Measurements from ENCODE around the gene GTF3C6.
"Not testable (repeated sequence)": the region's sequence is repeated elsewhere in the genome, so short reads cannot be mapped to it uniquely, and the experiment has no call there.

The GTF3C6 gene

DNA sequence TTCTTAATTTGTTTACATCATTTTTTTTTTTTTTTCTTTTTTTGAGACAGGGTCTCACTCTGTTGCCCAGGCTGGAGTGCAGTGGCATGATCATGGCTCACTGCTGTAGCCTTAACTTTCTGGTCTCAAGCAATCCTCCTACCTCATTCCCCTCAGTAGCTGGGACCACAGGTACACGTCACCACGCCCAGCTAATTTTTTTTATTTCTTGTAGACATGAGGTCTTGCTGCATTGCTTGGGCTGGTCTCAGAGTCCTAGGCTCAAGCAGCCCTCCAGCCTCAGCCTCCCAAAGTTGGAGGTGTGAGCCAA, 53.6 kb downstream of the GTF3C6 start:
- H3K9me3 ChIP-seq (ENCODE audit: low read length): no peaks in the 10 kb centered on the region
- H3K36me3 ChIP-seq (ENCODE audit: insufficient read depth, low read length): peaks cover 84% of the 10 kb centered on the region
- H3K27me3 ChIP-seq (ENCODE audit: insufficient read depth, low read length): no peaks in the 10 kb centered on the region
- H3F3A ChIP-seq (ENCODE audit: insufficient read depth, low read length): no peaks in the 10 kb centered on the region
- no peak overlapping the region for H3K4me3 ChIP-seq (ENCODE audit: low read depth, low read length, poor library complexity, severe bottlenecking)
- no peak overlapping the region for H3K4me2 ChIP-seq (ENCODE audit: low read length)
- H3K4me1 ChIP-seq (ENCODE audit: insufficient read depth, low read length, severe bottlenecking): no peaks in the 10 kb centered on the region
- H2AFZ ChIP-seq (ENCODE audit: low read length): no peak overlapping the region
- no peaks in the 10 kb centered on the region for H3K9me2 ChIP-seq (ENCODE audit: low read depth, low read length)
- H4K20me1 ChIP-seq (ENCODE audit: insufficient read depth, low read length): no peaks in the 10 kb centered on the region
- H3K79me2 ChIP-seq (ENCODE audit: insufficient read depth, low read length): no peaks in the 10 kb centered on the region
- H3K9ac ChIP-seq (ENCODE audit: low read length): no peak overlapping the region
- H3K27ac ChIP-seq (ENCODE audit: low read depth, low read length, poor library complexity, severe bottlenecking): no peak overlapping the region
- TF ChIP-seq EZH2 (IDR thresholded peaks at IDR 0.05; ENCODE audit: borderline replicate concordance, low read length) (no peak), CTCF (IDR thresholded peaks at IDR 0.05; ENCODE audit: low read length) (no peak)

GRCh38 chr6:111012520-111012919, 54.0 kb downstream of the GTF3C6 start:
- not testable (repeated sequence) for H3K27me3 ChIP-seq (ENCODE audit: insufficient read depth, low read length); H3K4me3 ChIP-seq (ENCODE audit: low read depth, low read length, poor library complexity, severe bottlenecking); H4K20me1 ChIP-seq (ENCODE audit: insufficient read depth, low read length)

DNA sequence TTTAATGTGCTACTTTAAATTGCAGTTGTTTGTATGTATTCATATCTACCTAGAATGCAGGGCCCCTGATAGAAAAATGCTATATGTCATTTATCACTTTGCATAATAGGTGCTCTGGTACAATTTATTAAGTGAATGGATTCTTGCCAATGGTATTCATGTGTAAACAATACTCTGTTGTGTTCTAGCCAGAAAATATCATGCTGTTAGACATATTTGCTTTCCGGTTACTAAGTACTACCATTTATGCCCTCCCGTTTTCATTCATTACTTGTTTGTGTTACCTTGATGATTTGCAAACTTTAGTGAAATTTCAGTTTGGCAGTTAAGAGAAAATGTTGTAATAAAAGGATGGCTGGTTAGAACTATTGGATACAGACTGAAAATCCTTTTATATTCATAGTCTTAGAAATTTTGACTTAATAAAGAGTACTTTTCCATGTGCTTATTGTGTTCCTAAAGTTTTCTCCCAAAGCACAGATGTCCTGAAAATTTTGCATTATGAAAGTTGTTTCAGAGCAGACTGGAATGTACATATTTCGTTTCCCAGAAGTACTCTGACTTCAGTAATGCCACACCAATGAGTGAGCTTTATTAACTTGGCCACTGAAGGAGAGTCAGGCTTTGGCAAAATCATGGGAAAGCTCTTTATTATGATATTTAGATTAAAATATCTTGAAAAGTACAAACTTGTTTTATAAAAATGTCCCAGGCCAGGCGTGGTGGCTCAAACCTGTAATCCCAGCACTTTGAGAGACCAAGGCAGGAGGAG, 54.8 kb downstream of the GTF3C6 start:
- Histone ChIP-seq H3K9me2 (ENCODE audit: low read depth, low read length) (no peaks in the 10 kb centered on the region), H3K27ac (ENCODE audit: low read depth, low read length, poor library complexity, severe bottlenecking) (no peak overlapping the region), H3K36me3 (ENCODE audit: insufficient read depth, low read length) (peaks cover 82% of the 10 kb centered on the region)

More at GRCh38 chr6:111012520-111012919, 54.0 kb downstream of the GTF3C6 start:
- not testable (repeated sequence) for H3K79me2 ChIP-seq (ENCODE audit: insufficient read depth, low read length); H3F3A ChIP-seq (ENCODE audit: insufficient read depth, low read length); H3K9ac ChIP-seq (ENCODE audit: low read length); H3K27ac ChIP-seq (ENCODE audit: low read depth, low read length, poor library complexity, severe bottlenecking); H3K4me1 ChIP-seq (ENCODE audit: insufficient read depth, low read length, severe bottlenecking); H3K9me2 ChIP-seq (ENCODE audit: low read depth, low read length); H3K4me2 ChIP-seq (ENCODE audit: low read length); H3K9me3 ChIP-seq (ENCODE audit: low read length); H2AFZ ChIP-seq (ENCODE audit: low read length)
- peaks cover 80% of the 10 kb centered on the region for H3K36me3 ChIP-seq (ENCODE audit: insufficient read depth, low read length)

More for the DNA sequence above, 54.8 kb downstream of the GTF3C6 start:
- TF ChIP-seq EZH2 (IDR thresholded peaks at IDR 0.05; ENCODE audit: borderline replicate concordance, low read length): no peak
- no peak for TF ChIP-seq CTCF (IDR thresholded peaks at IDR 0.05; ENCODE audit: low read length)
- no peaks in the 10 kb centered on the region for H3K9me3 ChIP-seq (ENCODE audit: low read length)
- no peak overlapping the region for H3K4me3 ChIP-seq (ENCODE audit: low read depth, low read length, poor library complexity, severe bottlenecking)
- no peak overlapping the region for H3K4me2 ChIP-seq (ENCODE audit: low read length)
- H3F3A ChIP-seq (ENCODE audit: insufficient read depth, low read length): no peaks in the 10 kb centered on the region
- H3K9ac ChIP-seq (ENCODE audit: low read length): no peak overlapping the region
- no peaks in the 10 kb centered on the region for H4K20me1 ChIP-seq (ENCODE audit: insufficient read depth, low read length)
- no peak overlapping the region for H2AFZ ChIP-seq (ENCODE audit: low read length)
- no peaks in the 10 kb centered on the region for H3K4me1 ChIP-seq (ENCODE audit: insufficient read depth, low read length, severe bottlenecking)
- H3K27me3 ChIP-seq (ENCODE audit: insufficient read depth, low read length): no peaks in the 10 kb centered on the region
- H3K79me2 ChIP-seq (ENCODE audit: insufficient read depth, low read length): no peaks in the 10 kb centered on the region

Data from OCI-LY1 (cell line).